Colonic mucosa (tissue), 4 donors: Measurements from ENCODE around the gene UBL7. TPM values are rescaled to one million over a fixed set of nuclear protein-coding genes. Genes with fewer than 3 reads are reported as not detected.

Source experiments
- DNase-seq: peaks from one replicate; pipeline ENCODE4 v3.0.0-alpha.2; 2020
- H3K27ac ChIP-seq: fragments of 200-600 bp; one replicate; pipeline ENCODE4 v1.8.0; 2021
- H3K27me3 ChIP-seq: fragments of 200-600 bp; one replicate; pipeline ENCODE4 v1.8.0; 2021
- H3K36me3 ChIP-seq: fragments of 200-600 bp; one replicate; pipeline ENCODE4 v1.8.0; 2021
- H3K4me1 ChIP-seq: fragments of 200-600 bp; one replicate; pipeline ENCODE4 v1.8.0; 2021; ENCODE audit warnings: mild to moderate bottlenecking
- H3K4me3 ChIP-seq: fragments of 200-600 bp; one replicate; pipeline ENCODE4 v1.8.0; 2021
- H3K9ac ChIP-seq, 2 donors: one replicate each; pipeline ENCODE4 v1.7.0; 2013; ENCODE audit warnings: control low read depth in 2 of 2, low read depth in 2 of 2, low read length in 2 of 2
- H3K9me3 ChIP-seq: fragments of 200-600 bp; one replicate; pipeline ENCODE4 v1.8.0; 2021
- intact Hi-C: fragments of 100-400 bp; cut with DNase I; formaldehyde crosslinking; loops from one replicate; pipeline ENCODE4 v1.14.1; 2022
- total RNA-seq, 2 donors: library from RNA; stranded (reverse); fragmentation: NEBNext Ultra II Directional in 1 of 2; extraction: Animal tissue kit (Norgen Biotek cat#: 25700) in 1 of 2; gene quantifications; one replicate each; pipeline ENCODE4 v1.2.1, GENCODE V29; 2021
- TF ChIP-seq, protein P1 (sequence below): fragments of 200-600 bp; IDR thresholded peaks from one replicate; pipeline ENCODE4 v1.8.0; 2022; ENCODE audit warnings: antibody characterized with exemption, mild to moderate bottlenecking
- donor health status: healthy.
- donor health status: DM: no; HTN: no; CAD: no.
- donor health status: DM: no; HTN: no; CAD: no.

The UBL7 gene
- total RNA-seq, 2 donors from 2014 or later = 32.2 to 43.8 TPM

- Histone ChIP-seq H3K9ac (no peak overlapping the region), H3K4me1 (no peaks in the 10 kb centered on the region), H3K27me3 (no peaks in the 10 kb centered on the region), H3K27ac (no peak overlapping the region), H3K36me3 (no peaks in the 10 kb centered on the region), H3K9me3 (no peaks in the 10 kb centered on the region), H3K4me3 (no peak overlapping the region)
- TF ChIP-seq, protein P1, sequence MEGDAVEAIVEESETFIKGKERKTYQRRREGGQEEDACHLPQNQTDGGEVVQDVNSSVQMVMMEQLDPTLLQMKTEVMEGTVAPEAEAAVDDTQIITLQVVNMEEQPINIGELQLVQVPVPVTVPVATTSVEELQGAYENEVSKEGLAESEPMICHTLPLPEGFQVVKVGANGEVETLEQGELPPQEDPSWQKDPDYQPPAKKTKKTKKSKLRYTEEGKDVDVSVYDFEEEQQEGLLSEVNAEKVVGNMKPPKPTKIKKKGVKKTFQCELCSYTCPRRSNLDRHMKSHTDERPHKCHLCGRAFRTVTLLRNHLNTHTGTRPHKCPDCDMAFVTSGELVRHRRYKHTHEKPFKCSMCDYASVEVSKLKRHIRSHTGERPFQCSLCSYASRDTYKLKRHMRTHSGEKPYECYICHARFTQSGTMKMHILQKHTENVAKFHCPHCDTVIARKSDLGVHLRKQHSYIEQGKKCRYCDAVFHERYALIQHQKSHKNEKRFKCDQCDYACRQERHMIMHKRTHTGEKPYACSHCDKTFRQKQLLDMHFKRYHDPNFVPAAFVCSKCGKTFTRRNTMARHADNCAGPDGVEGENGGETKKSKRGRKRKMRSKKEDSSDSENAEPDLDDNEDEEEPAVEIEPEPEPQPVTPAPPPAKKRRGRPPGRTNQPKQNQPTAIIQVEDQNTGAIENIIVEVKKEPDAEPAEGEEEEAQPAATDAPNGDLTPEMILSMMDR = no peak
- intact Hi-C loops = no loop called here
- DNase-seq = no peak
Measured at GRCh38 chr15:74442063-74442462, 18.9 kb downstream of the UBL7 start.

GRCh38 chr15:74441248-74441941, 19.6 kb downstream of the UBL7 start:
- H3K27ac ChIP-seq = no peak overlapping the region
- TF ChIP-seq, protein P1 = no peak
- H3K4me3 ChIP-seq = no peak overlapping the region
- DNase-seq = no peak
- no peaks in the 10 kb centered on the region for H3K27me3 ChIP-seq
- intact Hi-C loops = loop anchor here (2.0 kb wide), 1 partner anchor 59 kb away; no protein-coding TSS in a partner anchor
- no peak overlapping the region for H3K9ac ChIP-seq
- H3K36me3 ChIP-seq = no peaks in the 10 kb centered on the region
- H3K4me1 ChIP-seq = no peaks in the 10 kb centered on the region
- no peaks in the 10 kb centered on the region for H3K9me3 ChIP-seq

- Histone ChIP-seq H3K4me3 (no peak overlapping the region), H3K27me3 (no peaks in the 10 kb centered on the region), H3K4me1 (no peaks in the 10 kb centered on the region), H3K27ac (no peak overlapping the region), H3K9me3 (no peaks in the 10 kb centered on the region), H3K9ac (no peak overlapping the region), H3K36me3 (no peaks in the 10 kb centered on the region)
- intact Hi-C loops = no loop called here
- TF ChIP-seq, protein P1 = peak; percentile 85
- DNase-seq = peak; percentile 67
Measured at GRCh38 chr15:74438721-74439316, 22.1 kb downstream of the UBL7 start.

- no peak for DNase-seq
- Histone ChIP-seq H3K9me3 (no peaks in the 10 kb centered on the region), H3K4me1 (no peaks in the 10 kb centered on the region), H3K4me3 (no peak overlapping the region), H3K27ac (no peak overlapping the region), H3K36me3 (no peaks in the 10 kb centered on the region), H3K27me3 (peaks cover 1% of the 10 kb centered on the region), H3K9ac (no peak overlapping the region)
- TF ChIP-seq, protein P1 = no peak
- intact Hi-C loops = no loop called here
Measured at GRCh38 chr15:74438206-74438605, 22.8 kb downstream of the UBL7 start.

DNA sequence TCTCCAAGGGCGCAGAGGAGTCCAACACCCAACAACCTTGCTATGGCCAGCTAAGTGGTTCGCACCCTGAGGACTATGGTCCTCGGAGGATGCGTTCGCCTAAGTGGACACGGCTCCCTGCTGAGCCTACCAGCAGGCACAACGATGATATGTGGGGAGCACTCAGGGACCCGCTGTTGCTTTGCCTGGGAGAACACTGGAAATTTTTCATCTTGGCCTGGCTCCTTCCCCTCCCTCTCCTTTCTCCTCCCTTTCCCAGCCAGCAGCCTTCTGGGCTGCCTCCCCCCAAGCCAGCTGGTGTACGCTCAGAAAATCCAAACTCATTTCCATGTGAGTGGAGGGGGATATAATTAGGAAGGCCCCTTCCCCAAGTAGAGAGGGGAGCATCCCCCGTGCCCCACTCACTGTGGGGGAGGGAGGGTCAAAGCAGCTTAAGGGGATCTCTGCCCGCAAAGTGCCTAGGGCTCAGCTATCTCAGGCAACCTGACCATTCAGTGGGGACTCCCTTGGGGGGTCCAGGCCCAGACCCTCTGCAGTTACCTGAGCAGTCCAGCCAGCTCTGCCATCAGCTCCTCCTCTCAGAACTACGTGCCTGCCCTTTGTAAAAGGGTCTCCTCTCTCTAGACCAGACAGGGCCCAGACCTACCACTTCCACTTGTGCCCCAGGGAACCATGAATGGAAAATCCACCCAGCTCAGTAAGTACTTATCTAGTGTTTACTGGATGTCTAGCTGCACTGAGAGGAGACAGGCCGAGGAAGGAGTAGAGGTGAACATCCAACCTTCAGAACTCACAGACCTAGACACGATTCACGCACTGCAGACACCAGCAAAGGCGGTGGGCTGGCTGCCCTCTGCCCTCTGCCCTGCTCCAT, 26.5 kb downstream of the UBL7 start:
- peaks cover 27% of the 10 kb centered on the region for H3K27me3 ChIP-seq
- no peaks in the 10 kb centered on the region for H3K36me3 ChIP-seq
- H3K9me3 ChIP-seq = no peaks in the 10 kb centered on the region
- no peak overlapping the region for H3K27ac ChIP-seq
- H3K4me3 ChIP-seq = peak overlapping the region; percentile 84
- no peak for DNase-seq
- TF ChIP-seq, protein P1 = no peak
- peaks cover 3% of the 10 kb centered on the region for H3K4me1 ChIP-seq
- intact Hi-C loops = no loop called here
- peak overlapping the region; percentile 44 to 83 for H3K9ac ChIP-seq
